ENCODE measurements around the gene PKM.
"Not testable (repeated sequence)": the region's sequence is repeated elsewhere in the genome, so short reads cannot be mapped to it uniquely, and the experiment has no call there.

Gene PKM

GRCh38 chr15:72174551-72175165 lies 56.3 kb downstream of the PKM start:
- DNase-seq: no peak

- DNase-seq: no peak
Observed at GRCh38 chr15:72173864-72174550, 57.0 kb downstream of the PKM start.

GRCh38 chr15:72173401-72173800 lies 57.6 kb downstream of the PKM start:
- DNase-seq: no peak

GRCh38 chr15:72172796-72173195 lies 58.2 kb downstream of the PKM start:
- no peak for DNase-seq

GRCh38 chr15:72171978-72172377 lies 59.0 kb downstream of the PKM start:
- DNase-seq: not testable (repeated sequence)

- DNase-seq: no peak
Observed at GRCh38 chr15:72170691-72171090, 60.3 kb downstream of the PKM start.

GRCh38 chr15:72169921-72170611 lies 60.9 kb downstream of the PKM start:
- no peak for DNase-seq

- DNase-seq: no peak
Observed at GRCh38 chr15:72169236-72169920, 61.6 kb downstream of the PKM start.

- no peak for DNase-seq
Observed at GRCh38 chr15:72168808-72169190, 62.2 kb downstream of the PKM start.

- no peak for DNase-seq
Observed at GRCh38 chr15:72168131-72168807, 62.7 kb downstream of the PKM start.

GRCh38 chr15:72167445-72167844 lies 63.5 kb downstream of the PKM start:
- DNase-seq: no peak

GRCh38 chr15:72166716-72167417 lies 64.1 kb downstream of the PKM start:
- no peak for DNase-seq

- DNase-seq: no peak
Observed at GRCh38 chr15:72163719-72164118, 67.3 kb downstream of the PKM start.

GRCh38 chr15:72162569-72162968 lies 68.4 kb downstream of the PKM start:
- DNase-seq: no peak

GRCh38 chr15:72161361-72162132 lies 69.4 kb downstream of the PKM start:
- no peak for DNase-seq

GRCh38 chr15:72160696-72161245 lies 70.2 kb downstream of the PKM start:
- DNase-seq: no peak

GRCh38 chr15:72156928-72157327 lies 74.1 kb downstream of the PKM start:
- no peak for DNase-seq

GRCh38 chr15:72155635-72156616 lies 75.1 kb downstream of the PKM start:
- DNase-seq: peak; percentile 88

- DNase-seq: no peak
Observed at GRCh38 chr15:72155003-72155621, 75.9 kb downstream of the PKM start.
